AG04449 (cell line): Measurements from ENCODE around the gene ESR2.
"Not testable (repeated sequence)": the region's sequence is repeated elsewhere in the genome, so short reads cannot be mapped to it uniquely, and the experiment has no call there.

ENCODE experiments used
- CTCF ChIA-PET: fragments of 350-600 bp; formaldehyde crosslinking; extraction: SDS; loops from one replicate; lab custom pipeline; 2021; ENCODE audit warnings: antibody characterized with exemption; lab: Yijun Ruan, JAX
- POLR2A ChIA-PET: fragments of 400-600, 350-600 bp; formaldehyde crosslinking; extraction: SDS; loops from one replicate; lab custom pipeline; 2020; ENCODE audit warnings: antibody characterized with exemption, inconsistent platforms; lab: Yijun Ruan, JAX
- DNase-seq: peaks from one replicate; pipeline ENCODE4 v3.0.0-alpha.2; 2010; ENCODE audit warnings: low read depth, low spot score
- H3K4me3 ChIP-seq: 2 replicates; pipeline ENCODE4 v1.5.1; 2011; ENCODE audit warnings: low read depth, mild to moderate bottlenecking, control low read depth, low read length
- CTCF ChIP-seq: IDR thresholded peaks from one replicate; pipeline ENCODE4 v1.5.1; 2011; ENCODE audit warnings: mild to moderate bottlenecking, moderate library complexity, low read length, control low read depth, inconsistent platforms; ENCODE audit not compliant: insufficient read depth; ENCODE audit errors: missing control alignments

ESR2 gene

GRCh38 chr14:64053694-64054669, 240.2 kb downstream of the ESR2 start:
- POLR2A ChIA-PET = no interaction called here
- no peak for DNase-seq
- no peak overlapping the region for H3K4me3 ChIP-seq
- no peak for TF ChIP-seq CTCF
- CTCF ChIA-PET = interaction anchor here (1.0 to 1.8 kb wide), 3 partner anchors 9 to 255 kb away, joined by 3 to 5 read pairs (median 5); partner anchors contain the start of gene ESR2

- CTCF ChIA-PET = interaction anchor here (2.2 kb wide), 1 partner anchor 10 kb away, joined by 11 read pairs; no protein-coding TSS in a partner anchor
Observed at GRCh38 chr14:64049616-64050381, 244.4 kb downstream of the ESR2 start.

DNA sequence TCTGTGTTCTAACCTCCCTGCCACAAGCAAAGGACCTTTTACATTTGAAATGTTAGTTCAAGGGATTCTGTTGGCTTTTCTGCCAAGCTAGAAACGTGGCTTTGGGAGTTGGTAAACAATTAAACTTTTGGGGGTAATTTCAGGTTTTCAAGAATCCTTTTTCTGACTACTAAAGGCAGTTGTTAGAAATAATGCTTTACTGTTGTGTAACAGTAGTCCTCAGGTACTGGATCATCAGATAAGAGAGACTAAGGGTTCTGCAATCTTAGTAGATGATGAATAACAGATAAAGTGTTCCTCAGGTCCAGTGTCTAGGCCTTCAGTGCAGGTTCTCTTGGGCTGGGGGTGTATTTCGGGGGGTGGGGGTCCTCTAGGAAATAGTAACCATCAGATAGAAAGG, 249.1 kb downstream of the ESR2 start:
- TF ChIP-seq CTCF = no peak
- H3K4me3 ChIP-seq = no peak overlapping the region
- POLR2A ChIA-PET = no interaction called here
- CTCF ChIA-PET = interaction anchor here (1.5 to 2.9 kb wide), 2 partner anchors 9 to 258 kb away, joined by 5 to 10 read pairs; no protein-coding TSS in a partner anchor
- no peak for DNase-seq

More at GRCh38 chr14:64049616-64050381, 244.4 kb downstream of the ESR2 start:
- POLR2A ChIA-PET = no interaction called here
- TF ChIP-seq CTCF = no peak
- no peak for DNase-seq
- no peak overlapping the region for H3K4me3 ChIP-seq

DNA sequence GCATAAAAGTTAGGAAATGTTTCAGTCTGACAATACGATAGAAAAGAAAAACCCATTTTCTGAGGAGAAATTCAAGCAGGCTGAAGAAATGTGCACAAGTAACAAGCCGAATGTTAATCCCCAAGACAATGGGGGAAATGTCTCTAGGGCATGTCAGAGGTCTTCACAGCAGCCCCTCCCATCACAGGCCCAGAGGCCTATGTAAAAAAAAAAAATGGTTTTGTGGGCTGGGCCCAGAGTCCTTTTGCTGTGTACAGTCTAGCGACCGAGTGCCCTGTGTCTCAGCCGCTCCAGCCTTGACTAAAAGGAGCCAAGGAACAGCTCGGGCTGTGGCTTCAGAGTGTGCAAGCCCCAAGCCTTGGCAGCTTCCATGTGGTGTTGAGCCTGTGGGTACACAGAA, 250.9 kb downstream of the ESR2 start:
- H3K4me3 ChIP-seq, POLR2A ChIA-PET, DNase-seq: not testable (repeated sequence)
- CTCF ChIA-PET = interaction anchor here (0.8 to 1.1 kb wide), 2 partner anchors 17 to 252 kb away, joined by 4 read pairs; no protein-coding TSS in a partner anchor

- TF ChIP-seq CTCF = peak; percentile 5
- CTCF ChIA-PET = interaction anchor here (0.7 to 3.6 kb wide), 21 partner anchors 8 to 297 kb away, joined by 3 to 86 read pairs (median 4); partner anchors contain the start of gene ESR2
- POLR2A ChIA-PET = no interaction called here
- no peak for DNase-seq
- H3K4me3 ChIP-seq = no peak overlapping the region
Observed at GRCh38 chr14:64040044-64040443, 254.1 kb downstream of the ESR2 start.

GRCh38 chr14:64038841-64039542, 255.2 kb downstream of the ESR2 start:
- TF ChIP-seq CTCF = no peak
- CTCF ChIA-PET = interaction anchor here (0.7 to 3.6 kb wide), 22 partner anchors 10 to 298 kb away, joined by 3 to 86 read pairs (median 4); partner anchors contain the start of gene ESR2
- DNase-seq = no peak

GRCh38 chr14:64037869-64038745, 256.1 kb downstream of the ESR2 start:
- POLR2A ChIA-PET, DNase-seq, H3K4me3 ChIP-seq: not testable (repeated sequence)
- CTCF ChIA-PET = interaction anchor here (1.5 to 3.6 kb wide), 6 partner anchors 22 to 267 kb away, joined by 5 to 86 read pairs (median 10); partner anchors contain the start of gene ESR2

More at GRCh38 chr14:64038841-64039542, 255.2 kb downstream of the ESR2 start:
- POLR2A ChIA-PET = no interaction called here
- no peak overlapping the region for H3K4me3 ChIP-seq
